GM19455 (cell line): ENCODE measurements around the gene ATP10A.

Experiments
- ATAC-seq: cut with Tn5 transposase; IDR thresholded peaks from one replicate; pipeline ENCODE4 v1.9.1; 2021; ENCODE audit not compliant: unreplicated experiment

Gene ATP10A

GRCh38 chr15:25863111-25863967 is at the start of gene ATP10A:
ATP10A (minus strand) TSS chr15:25863327; CDS start chr15:25863096, 231 bp downstream.
- ATAC-seq: no peak

- no peak for ATAC-seq
Measured at GRCh38 chr15:25912035-25912434, 48.9 kb upstream of the ATP10A start.

- no peak for ATAC-seq
Measured at GRCh38 chr15:25910832-25911231, 47.7 kb upstream of the ATP10A start.

- ATAC-seq: no peak
Measured at GRCh38 chr15:25909806-25910205, 46.7 kb upstream of the ATP10A start.

- ATAC-seq: no peak
Measured at GRCh38 chr15:25909325-25909724, 46.2 kb upstream of the ATP10A start.

GRCh38 chr15:25905140-25905539 is 42.0 kb upstream of the ATP10A start:
- ATAC-seq: no peak

GRCh38 chr15:25903024-25903581 is 40.0 kb upstream of the ATP10A start:
- ATAC-seq: no peak

- no peak for ATAC-seq
Measured at GRCh38 chr15:25901811-25902605, 38.9 kb upstream of the ATP10A start.

- ATAC-seq: no peak
Measured at GRCh38 chr15:25900901-25901300, 37.8 kb upstream of the ATP10A start.

- no peak for ATAC-seq
Measured at GRCh38 chr15:25900431-25900830, 37.3 kb upstream of the ATP10A start.

GRCh38 chr15:25899870-25900269 is 36.7 kb upstream of the ATP10A start:
- no peak for ATAC-seq

- ATAC-seq: no peak
Measured at GRCh38 chr15:25897658-25898057, 34.5 kb upstream of the ATP10A start.

- no peak for ATAC-seq
Measured at GRCh38 chr15:25894371-25894902, 31.3 kb upstream of the ATP10A start.

- ATAC-seq: no peak
Measured at GRCh38 chr15:25893596-25893995, 30.5 kb upstream of the ATP10A start.

GRCh38 chr15:25892126-25892525 is 29.0 kb upstream of the ATP10A start:
- no peak for ATAC-seq

GRCh38 chr15:25891081-25891480 is 28.0 kb upstream of the ATP10A start:
- no peak for ATAC-seq

- no peak for ATAC-seq
Measured at GRCh38 chr15:25890529-25890928, 27.4 kb upstream of the ATP10A start.

- ATAC-seq: no peak
Measured at GRCh38 chr15:25887870-25888269, 24.7 kb upstream of the ATP10A start.

- no peak for ATAC-seq
Measured at GRCh38 chr15:25886498-25887140, 23.5 kb upstream of the ATP10A start.

- no peak for ATAC-seq
Measured at GRCh38 chr15:25884370-25884769, 21.2 kb upstream of the ATP10A start.
